Suppressor macrophage treated with lipopolysaccharide for 1 hour (primary cell): ENCODE results near the gene MYBPC2.

Source experiments
- DNase-seq, 3 donors: peaks; one replicate each; pipeline ENCODE4 v3.0.0-alpha.2; 2020 to 2022

The MYBPC2 gene

GRCh38 chr19:50460161-50460765, 27.6 kb downstream of the MYBPC2 start:
- peak; percentile 15 to 24 (median 17) for DNase-seq

DNA sequence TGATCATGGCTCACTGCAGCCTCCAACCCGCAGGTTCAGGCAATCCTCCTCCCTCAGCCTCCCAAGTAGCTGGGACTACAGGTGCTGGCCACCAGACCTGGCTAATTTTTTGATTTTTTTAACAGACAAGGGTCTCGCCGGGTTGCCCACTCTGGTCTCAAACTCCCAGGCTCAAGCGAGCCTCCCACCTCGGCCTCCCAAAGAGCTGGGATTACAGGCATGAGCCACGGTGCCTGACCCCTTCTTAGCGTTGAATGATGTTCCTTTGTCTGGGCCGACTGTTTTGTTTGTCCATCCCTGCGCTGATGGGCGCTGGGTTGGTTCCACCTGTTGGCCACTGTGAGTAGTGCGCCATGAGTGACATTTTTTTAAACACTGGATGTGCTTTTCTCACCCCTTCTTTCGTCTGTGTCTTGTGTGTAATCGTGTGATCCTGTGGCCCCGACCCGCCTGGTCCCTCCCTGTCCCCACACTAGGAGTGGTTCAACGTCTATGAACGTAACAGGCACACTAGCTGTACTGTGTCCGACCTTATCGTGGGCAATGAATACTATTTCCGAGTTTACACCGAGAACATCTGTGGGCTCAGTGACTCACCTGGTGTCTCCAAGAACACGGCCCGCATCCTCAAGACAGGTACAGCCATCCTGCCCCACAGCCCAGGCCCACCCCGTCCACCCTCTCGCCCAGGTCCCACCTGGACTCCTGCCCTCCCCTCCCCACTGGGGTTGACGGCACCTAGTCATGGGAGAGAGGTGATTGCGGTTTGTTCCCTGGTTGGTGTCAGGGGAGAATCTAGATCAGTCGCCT, 28.6 kb downstream of the MYBPC2 start:
- DNase-seq = peak; percentile 67 to 80 (median 78)

DNA sequence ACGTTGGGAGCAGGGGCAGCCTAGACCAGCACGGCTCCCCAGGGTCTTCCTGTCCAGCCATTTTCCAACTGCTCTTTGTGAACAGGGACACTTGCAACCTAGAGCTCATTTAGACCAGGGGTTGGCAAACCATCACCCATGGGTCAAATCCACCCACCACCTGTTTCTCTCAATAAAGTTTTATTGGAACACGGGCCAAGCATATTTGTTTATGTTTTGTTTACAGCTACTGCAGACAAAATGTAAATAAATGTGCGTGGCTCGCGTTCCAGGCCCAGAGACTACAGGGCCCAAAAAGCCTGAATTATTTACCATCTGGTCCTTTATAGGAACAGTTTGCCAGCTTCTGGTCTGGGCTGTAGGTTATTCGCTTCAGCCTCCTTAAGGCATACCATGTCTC, 30.3 kb downstream of the MYBPC2 start:
- no peak for DNase-seq

- no peak for DNase-seq
Observed at GRCh38 chr19:50464348-50464747, 31.7 kb downstream of the MYBPC2 start.

- no peak for DNase-seq
Observed at GRCh38 chr19:50465000-50465399, 32.3 kb downstream of the MYBPC2 start.

- DNase-seq = peak in 1 of 3 donors; percentile 29
Observed at GRCh38 chr19:50465986-50466705, 33.5 kb downstream of the MYBPC2 start.

- DNase-seq = no peak
Observed at GRCh38 chr19:50466706-50467039, 34.0 kb downstream of the MYBPC2 start.

- no peak for DNase-seq
Observed at GRCh38 chr19:50467566-50467965, 34.9 kb downstream of the MYBPC2 start.

GRCh38 chr19:50468818-50469217, 36.1 kb downstream of the MYBPC2 start:
- DNase-seq = no peak

GRCh38 chr19:50473336-50473735, 40.6 kb downstream of the MYBPC2 start:
- DNase-seq = peak in 1 of 3 donors; percentile 10

DNA sequence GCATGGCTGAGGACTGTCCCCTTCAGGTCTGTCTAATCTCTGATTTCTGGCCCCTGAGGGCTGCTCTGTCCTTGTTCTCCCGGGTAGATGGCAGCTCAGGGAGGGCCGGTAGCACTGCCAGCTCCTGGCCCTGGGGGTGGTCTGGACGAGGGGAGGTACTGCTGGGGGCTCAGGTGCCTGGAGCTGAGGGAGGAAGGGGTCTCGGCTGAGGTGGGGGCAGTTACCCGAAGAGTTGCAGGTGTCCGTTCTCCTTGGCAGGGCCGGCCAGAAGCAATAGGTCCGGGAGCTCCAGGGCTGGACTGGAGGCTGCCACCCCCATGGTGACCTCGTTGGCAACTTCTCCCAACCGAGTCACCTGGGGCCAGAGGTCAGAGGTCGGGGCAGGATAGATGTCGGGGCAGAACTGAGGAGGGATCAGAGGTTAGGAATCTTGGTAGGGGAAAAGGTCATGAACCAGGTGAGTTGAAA, 42.4 kb downstream of the MYBPC2 start:
- DNase-seq = no peak

DNA sequence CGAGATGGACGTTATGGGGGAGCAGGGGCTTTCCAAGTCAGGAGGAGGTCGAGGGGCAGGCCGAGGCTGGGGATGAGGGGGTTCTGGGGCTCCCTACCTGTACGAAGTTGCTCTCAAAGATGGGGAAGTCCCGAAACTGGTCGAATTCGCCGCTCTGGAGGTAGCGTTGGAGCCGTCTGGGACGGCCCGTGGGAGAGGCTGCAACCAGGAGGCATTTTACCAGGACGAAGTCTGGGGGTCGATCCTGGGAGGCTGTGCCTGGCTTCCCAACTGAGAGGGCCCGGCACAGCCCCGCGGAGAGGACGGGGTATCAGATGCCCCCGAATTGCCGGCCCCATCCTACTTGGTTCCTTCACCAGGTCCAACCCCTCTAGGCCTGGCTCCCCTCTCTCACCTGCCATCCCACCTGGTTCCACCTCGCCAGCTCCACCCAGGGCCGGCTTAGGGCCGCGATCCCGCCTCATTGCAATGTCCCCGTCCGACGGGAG, 43.1 kb downstream of the MYBPC2 start:
- no peak for DNase-seq

DNA sequence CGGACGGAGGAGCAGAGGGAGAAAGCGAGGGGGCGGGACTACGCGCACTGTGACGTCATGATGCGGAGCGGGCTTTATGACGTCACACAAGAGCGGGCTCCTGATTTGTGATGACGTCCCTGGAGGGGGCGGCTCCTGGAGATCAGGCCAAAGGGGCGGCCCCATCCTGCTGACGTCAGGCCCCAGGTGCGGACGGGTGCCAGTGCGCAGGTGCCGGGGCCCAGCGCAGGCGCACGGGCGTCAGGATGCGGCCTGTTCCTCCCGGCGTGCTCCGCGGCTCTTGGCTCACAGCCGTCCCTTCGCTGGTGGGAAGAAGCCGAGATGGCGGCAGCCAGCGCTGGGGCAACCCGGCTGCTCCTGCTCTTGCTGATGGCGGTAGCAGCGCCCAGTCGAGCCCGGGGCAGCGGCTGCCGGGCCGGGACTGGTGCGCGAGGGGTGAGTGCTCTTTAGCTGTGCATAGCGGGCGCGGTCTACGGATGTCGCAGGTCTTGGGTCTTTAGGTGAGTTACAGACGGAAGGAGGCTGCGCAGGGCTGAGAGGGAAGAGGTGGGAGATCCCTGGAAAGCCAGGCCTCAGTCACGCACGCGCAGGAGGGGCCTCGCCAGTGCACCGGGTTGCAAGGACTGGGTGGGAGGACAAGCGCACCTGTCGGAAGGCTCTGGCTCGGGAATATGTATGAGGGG, 43.7 kb downstream of the MYBPC2 start, which contains the start of the genes EMC10 and GARIN5A:
Gene EMC10, plus strand, starts transcription at position 284 of the 683 bp plus-strand sequence. Its CDS starts 38 bp downstream, at position 322.
Gene GARIN5A, minus strand, starts transcription at position 625 of the 683 bp plus-strand sequence. Its CDS starts 460 bp downstream, at position 165.
- peak; percentile 93 to 95 (median 93) for DNase-seq

DNA sequence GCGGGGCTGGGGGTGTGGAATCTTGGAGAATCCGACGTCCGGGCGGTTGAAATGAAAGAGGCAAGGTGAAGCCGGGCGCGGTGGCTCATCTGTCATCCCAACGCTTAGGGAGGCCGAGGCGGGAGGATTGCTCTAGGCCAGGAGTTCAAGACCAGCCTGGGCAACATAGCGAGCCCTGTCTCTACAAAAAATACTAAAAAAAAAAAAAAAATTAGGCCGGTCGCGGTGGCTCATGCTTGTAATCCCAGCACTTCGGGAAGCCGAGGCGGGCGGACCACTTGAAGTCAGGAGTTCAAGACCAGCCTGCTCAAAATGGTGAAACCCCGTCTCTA, 44.2 kb downstream of the MYBPC2 start:
- DNase-seq = no peak

- DNase-seq = no peak
Observed at GRCh38 chr19:50477751-50478515, 45.2 kb downstream of the MYBPC2 start.

DNA sequence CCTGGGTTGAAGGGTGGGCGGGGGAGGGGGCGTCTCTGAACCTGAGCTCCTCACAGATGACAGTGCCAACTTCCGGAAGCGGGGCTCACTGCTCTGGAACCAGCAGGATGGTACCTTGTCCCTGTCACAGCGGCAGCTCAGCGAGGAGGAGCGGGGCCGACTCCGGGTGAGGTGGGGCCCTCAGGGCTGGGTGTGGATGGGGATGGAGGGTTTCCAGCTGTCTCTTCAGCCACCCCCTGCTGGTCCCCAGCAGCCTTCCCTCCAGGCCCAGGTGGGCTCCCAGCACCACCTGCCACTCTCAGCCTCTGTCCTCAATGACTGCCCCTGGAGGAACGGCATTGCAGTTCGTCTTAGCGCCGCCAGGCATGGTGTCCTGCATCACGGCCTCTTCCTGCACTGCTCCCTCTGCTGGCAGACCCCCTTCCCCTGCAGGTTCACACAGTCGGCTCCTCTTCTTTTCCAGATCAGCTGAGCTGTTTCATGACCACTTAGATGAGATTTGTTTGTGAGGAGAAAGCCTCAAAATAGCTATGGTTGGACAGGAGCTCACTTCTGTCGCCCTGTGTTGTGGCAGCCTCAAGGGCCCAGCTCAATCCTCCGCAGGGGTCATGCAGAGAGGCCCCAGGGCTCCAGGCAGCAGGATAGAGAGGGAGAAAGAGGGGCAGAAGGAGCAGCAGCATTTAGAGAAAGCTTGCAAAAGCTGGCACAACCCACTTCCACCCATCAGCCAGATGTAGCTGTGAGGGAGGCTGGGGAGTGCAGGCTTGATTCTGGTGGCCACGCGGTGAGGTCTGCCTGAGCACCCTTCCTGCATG, 46.4 kb downstream of the MYBPC2 start:
- peak in 2 of 3 donors; percentile 26 to 46 for DNase-seq

DNA sequence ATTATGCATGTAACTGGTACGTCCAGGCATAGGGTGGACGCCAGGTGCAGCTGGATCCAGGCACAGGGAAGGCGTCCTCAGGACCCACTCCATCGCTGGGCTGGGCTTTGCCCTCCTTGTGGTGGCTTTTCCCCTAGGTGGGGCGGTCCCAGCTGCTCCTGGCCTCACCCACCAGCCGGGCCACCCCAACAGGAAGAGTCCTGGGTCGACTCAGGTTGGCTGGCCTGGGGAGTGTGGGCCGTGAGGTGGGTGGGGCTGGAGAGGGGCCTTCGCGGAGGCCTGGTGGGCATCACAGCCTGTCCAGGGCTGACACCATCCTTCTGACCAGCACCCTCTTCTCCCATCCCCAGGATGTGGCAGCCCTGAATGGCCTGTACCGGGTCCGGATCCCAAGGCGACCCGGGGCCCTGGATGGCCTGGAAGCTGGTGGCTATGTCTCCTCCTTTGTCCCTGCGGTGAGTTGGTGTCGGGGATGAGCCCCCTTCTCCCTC, 47.1 kb downstream of the MYBPC2 start:
- DNase-seq = no peak

GRCh38 chr19:50480281-50481111, 47.8 kb downstream of the MYBPC2 start:
- no peak for DNase-seq

DNA sequence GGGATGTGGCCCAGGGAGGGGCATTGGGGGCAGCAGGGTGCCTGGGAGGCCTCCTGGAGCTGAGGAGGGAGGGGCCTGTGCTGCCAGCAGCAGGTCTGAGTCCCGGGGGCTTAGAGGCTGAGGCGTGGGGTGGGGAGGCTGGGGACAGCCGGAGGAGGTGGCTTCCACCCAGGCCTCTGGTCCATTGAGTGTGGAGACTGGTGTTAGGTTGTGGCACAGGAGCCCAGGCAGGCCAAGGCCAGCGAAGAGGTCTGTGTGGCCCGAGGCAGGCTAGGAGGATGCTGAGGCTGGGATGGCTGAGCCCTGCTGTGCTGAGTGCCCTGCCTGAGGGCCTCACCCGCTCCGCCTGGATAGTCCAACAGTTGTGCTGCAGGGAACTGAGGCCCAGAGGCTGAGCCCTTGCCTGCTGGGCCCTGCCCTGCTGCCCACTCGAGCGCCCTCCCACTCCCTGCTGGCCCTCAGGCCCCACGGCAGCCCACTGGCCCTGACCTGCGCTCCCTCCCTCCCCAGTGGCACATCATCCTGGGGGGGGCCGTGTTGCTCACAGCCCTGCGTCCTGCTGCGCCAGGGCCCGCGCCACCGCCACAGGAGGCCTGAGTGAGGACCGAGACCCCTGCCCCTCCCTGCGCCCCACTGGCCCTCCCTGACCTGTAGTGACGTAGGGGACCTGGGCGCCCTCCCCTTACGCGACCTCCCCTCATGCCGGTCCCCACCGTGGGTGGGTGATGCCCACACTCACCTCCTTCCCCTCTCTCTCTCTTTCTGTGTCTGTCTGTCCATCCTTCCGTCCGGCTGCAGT, 48.9 kb downstream of the MYBPC2 start:
- no peak for DNase-seq
